Measurements from ENCODE around the gene CLDN17.

The CLDN17 gene

GRCh38 chr21:30166705-30167104 is at the start of gene CLDN17:
Gene CLDN17, minus strand, starts transcription at chr21:30166805. Its CDS starts 188 bp downstream, at chr21:30166617.
- intact Hi-C loops (cut with DNase I): no loop called here

GRCh38 chr21:30216041-30216723 is 49.6 kb upstream of the CLDN17 start, which contains the start of gene CLDN8:
Gene CLDN8, minus strand, starts transcription at chr21:30216097. Its CDS starts 172 bp downstream, at chr21:30215925.
- DNase-seq: no peak
- intact Hi-C loops (cut with DNase I): no loop called here

More at GRCh38 chr21:30166705-30167104, at the start of gene CLDN17:
- DNase-seq: no peak

GRCh38 chr21:30211071-30211470 is 44.5 kb upstream of the CLDN17 start:
- DNase-seq: no peak
- intact Hi-C loops (cut with DNase I): no loop called here

GRCh38 chr21:30209601-30210000 is 43.0 kb upstream of the CLDN17 start:
- intact Hi-C loops (cut with DNase I): no loop called here
- no peak for DNase-seq

GRCh38 chr21:30207252-30207579 is 40.6 kb upstream of the CLDN17 start:
- DNase-seq: no peak
- intact Hi-C loops (cut with DNase I): no loop called here

GRCh38 chr21:30206551-30207251 is 40.1 kb upstream of the CLDN17 start:
- intact Hi-C loops (cut with DNase I): no loop called here
- no peak for DNase-seq

- no peak for DNase-seq
- intact Hi-C loops (cut with DNase I): no loop called here
Observed at GRCh38 chr21:30200000-30200399, 33.4 kb upstream of the CLDN17 start.

GRCh38 chr21:30194701-30195299 is 28.2 kb upstream of the CLDN17 start:
- DNase-seq: no peak
- intact Hi-C loops (cut with DNase I): no loop called here

- intact Hi-C loops (cut with DNase I): no loop called here
- DNase-seq: no peak
Observed at GRCh38 chr21:30193201-30193600, 26.6 kb upstream of the CLDN17 start.

GRCh38 chr21:30190554-30190953 is 23.9 kb upstream of the CLDN17 start:
- no peak for DNase-seq
- intact Hi-C loops (cut with DNase I): no loop called here

GRCh38 chr21:30189773-30190172 is 23.2 kb upstream of the CLDN17 start:
- DNase-seq: no peak
- intact Hi-C loops (cut with DNase I): no loop called here

- DNase-seq: no peak
- intact Hi-C loops (cut with DNase I): no loop called here
Observed at GRCh38 chr21:30186242-30186641, 19.6 kb upstream of the CLDN17 start.

GRCh38 chr21:30168086-30168485 is 1.5 kb upstream of the CLDN17 start:
- DNase-seq: no peak
- intact Hi-C loops (cut with DNase I): no loop called here

- intact Hi-C loops (cut with DNase I): no loop called here
- peak in 2 of 10 donors; percentile 62 to 63 for DNase-seq
Observed at GRCh38 chr21:30166171-30166570, 434 bp downstream of the CLDN17 start.

- intact Hi-C loops (cut with DNase I): no loop called here
- no peak for DNase-seq
Observed at GRCh38 chr21:30164796-30165195, 1.8 kb downstream of the CLDN17 start.

GRCh38 chr21:30153697-30154340 is 12.8 kb downstream of the CLDN17 start:
- DNase-seq: no peak
- intact Hi-C loops (cut with DNase I): no loop called here

- intact Hi-C loops (cut with DNase I): no loop called here
- no peak for DNase-seq
Observed at GRCh38 chr21:30152792-30153191, 13.8 kb downstream of the CLDN17 start.

GRCh38 chr21:30148906-30149305 is 17.7 kb downstream of the CLDN17 start:
- intact Hi-C loops (cut with DNase I): no loop called here
- DNase-seq: no peak

- DNase-seq: no peak
- intact Hi-C loops (cut with DNase I): no loop called here
Observed at GRCh38 chr21:30146558-30147282, 19.9 kb downstream of the CLDN17 start.

- no peak for DNase-seq
- intact Hi-C loops (cut with DNase I): no loop called here
Observed at GRCh38 chr21:30138483-30138882, 28.1 kb downstream of the CLDN17 start.

- intact Hi-C loops (cut with DNase I): no loop called here
- DNase-seq: peak in 1 of 10 donors; percentile 68
Observed at GRCh38 chr21:30129246-30129645, 37.4 kb downstream of the CLDN17 start.

Measured in posterior cingulate gyrus (tissue), 11 donors.